Stimulated activated CD4-positive, alpha-beta T cell treated with anti-CD3 and anti-CD28 coated beads, Interleukin-15, amount 100 ng/mL, for 1 hour (primary cell): ENCODE measurements around the gene TMEM198.
A peak's percentile ranks its signal among the peaks of the same experiment; 100 is the strongest.

Experiments used
- DNase-seq, 2 donors: peaks; one replicate each; pipeline ENCODE4 v3.0.0-alpha.2; 2020; ENCODE audit warnings: low read depth in 1 of 2, low spot score in 1 of 2

The TMEM198 gene

GRCh38 chr2:219575566-219576504 is 32.0 kb downstream of the TMEM198 start:
- DNase-seq, result no peak

GRCh38 chr2:219576505-219577388 is 32.9 kb downstream of the TMEM198 start:
- no peak for DNase-seq

GRCh38 chr2:219578811-219579613 is 35.2 kb downstream of the TMEM198 start:
- no peak for DNase-seq

GRCh38 chr2:219581346-219581745 is 37.5 kb downstream of the TMEM198 start:
- DNase-seq, result no peak

- DNase-seq, result no peak
These were observed 47.3 kb downstream of the TMEM198 start for GRCh38 chr2:219591091-219591490.

GRCh38 chr2:219592736-219593135 is 48.9 kb downstream of the TMEM198 start:
- no peak for DNase-seq

GRCh38 chr2:219593154-219593553 is 49.3 kb downstream of the TMEM198 start:
- no peak for DNase-seq

- no peak for DNase-seq
These were observed 51.4 kb downstream of the TMEM198 start for GRCh38 chr2:219595256-219595655.

- DNase-seq, result no peak
These were observed 53.2 kb downstream of the TMEM198 start for GRCh38 chr2:219596954-219597551.

GRCh38 chr2:219597552-219598307 is 53.9 kb downstream of the TMEM198 start, which contains the start of gene STK11IP:
TSS of gene STK11IP (plus strand) at chr2:219597857. CDS start at chr2:219598120, 263 bp downstream.
- DNase-seq, result peak; percentile 72 to 77

- no peak for DNase-seq
These were observed 54.7 kb downstream of the TMEM198 start for GRCh38 chr2:219598308-219599078.
